ENCODE measurements around the gene LTBP2. TPM values are rescaled to one million over a fixed set of nuclear protein-coding genes. Genes with fewer than 3 reads are reported as not detected.
"Not testable (repeated sequence)": the region's sequence is repeated elsewhere in the genome, so short reads cannot be mapped to it uniquely, and the experiment has no call there.

LTBP2 gene
- total and polyA plus RNA-seq, 2 experiments from 2014 or later = 2.0 to 5.4 TPM

DNA sequence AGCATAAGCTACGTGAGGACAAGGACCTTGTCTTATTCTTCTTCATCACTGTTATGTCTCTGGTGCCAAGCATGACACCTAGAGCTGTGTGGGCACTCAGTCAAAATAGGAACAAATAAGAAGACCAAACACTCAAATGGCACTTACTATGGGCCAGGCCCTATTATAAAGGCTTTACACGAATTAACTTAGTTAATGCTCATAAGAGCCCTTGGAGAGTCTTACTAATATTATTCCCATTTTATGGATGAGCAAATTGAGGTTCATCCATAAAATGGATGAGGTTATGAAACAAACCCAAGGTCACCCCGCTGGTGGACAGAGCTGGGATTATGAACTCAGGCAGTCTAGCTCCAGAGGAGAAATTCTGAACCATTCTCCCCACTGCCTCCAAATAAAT lies 70.8 kb downstream of the LTBP2 start:
- Histone ChIP-seq H3K27me3 (no peaks in the 10 kb centered on the region), H3K36me3 (no peaks in the 10 kb centered on the region), H3K4me1 (ENCODE audit: low read depth) (no peaks in the 10 kb centered on the region), H3K4me3 (no peak overlapping the region), H3K27ac (no peak overlapping the region), H3K9me3 (ENCODE audit: low read depth) (no peaks in the 10 kb centered on the region)
- no peak for DNase-seq (ENCODE audit: low read depth in 1 of 2, low spot score in 1 of 2)
- TF ChIP-seq, protein P1, sequence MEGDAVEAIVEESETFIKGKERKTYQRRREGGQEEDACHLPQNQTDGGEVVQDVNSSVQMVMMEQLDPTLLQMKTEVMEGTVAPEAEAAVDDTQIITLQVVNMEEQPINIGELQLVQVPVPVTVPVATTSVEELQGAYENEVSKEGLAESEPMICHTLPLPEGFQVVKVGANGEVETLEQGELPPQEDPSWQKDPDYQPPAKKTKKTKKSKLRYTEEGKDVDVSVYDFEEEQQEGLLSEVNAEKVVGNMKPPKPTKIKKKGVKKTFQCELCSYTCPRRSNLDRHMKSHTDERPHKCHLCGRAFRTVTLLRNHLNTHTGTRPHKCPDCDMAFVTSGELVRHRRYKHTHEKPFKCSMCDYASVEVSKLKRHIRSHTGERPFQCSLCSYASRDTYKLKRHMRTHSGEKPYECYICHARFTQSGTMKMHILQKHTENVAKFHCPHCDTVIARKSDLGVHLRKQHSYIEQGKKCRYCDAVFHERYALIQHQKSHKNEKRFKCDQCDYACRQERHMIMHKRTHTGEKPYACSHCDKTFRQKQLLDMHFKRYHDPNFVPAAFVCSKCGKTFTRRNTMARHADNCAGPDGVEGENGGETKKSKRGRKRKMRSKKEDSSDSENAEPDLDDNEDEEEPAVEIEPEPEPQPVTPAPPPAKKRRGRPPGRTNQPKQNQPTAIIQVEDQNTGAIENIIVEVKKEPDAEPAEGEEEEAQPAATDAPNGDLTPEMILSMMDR (IDR thresholded peaks at IDR 0.05; ENCODE audit: low read depth, low read length) = no peak

DNA sequence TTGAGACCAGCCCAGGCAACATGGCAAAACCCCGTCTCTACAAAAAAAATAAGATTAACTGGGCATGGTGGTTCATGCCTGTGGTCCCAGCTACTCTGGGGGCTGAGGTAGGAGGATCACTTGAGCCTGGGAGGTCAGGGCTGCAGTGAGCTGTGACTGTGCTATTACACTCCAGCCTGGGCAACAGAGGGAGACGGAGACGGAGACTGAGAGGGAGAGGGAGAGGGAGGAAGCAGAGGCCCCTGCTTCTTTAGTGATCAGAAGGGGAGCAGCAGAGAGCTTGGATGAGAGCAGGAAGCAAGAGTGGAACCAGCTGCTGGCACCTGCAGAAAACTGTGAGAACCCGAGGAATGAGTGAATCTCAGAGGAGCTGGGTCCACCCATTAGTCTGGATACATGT lies 72.5 kb downstream of the LTBP2 start:
- no peaks in the 10 kb centered on the region for H3K36me3 ChIP-seq
- H3K27me3 ChIP-seq = no peaks in the 10 kb centered on the region
- no peak overlapping the region for H3K4me3 ChIP-seq
- no peaks in the 10 kb centered on the region for H3K4me1 ChIP-seq (ENCODE audit: low read depth)
- H3K27ac ChIP-seq = no peak overlapping the region
- TF ChIP-seq, protein P1 (IDR thresholded peaks at IDR 0.05; ENCODE audit: low read depth, low read length) = no peak
- H3K9me3 ChIP-seq (ENCODE audit: low read depth) = no peaks in the 10 kb centered on the region
- no peak for DNase-seq (ENCODE audit: low read depth in 1 of 2, low spot score in 1 of 2)

DNA sequence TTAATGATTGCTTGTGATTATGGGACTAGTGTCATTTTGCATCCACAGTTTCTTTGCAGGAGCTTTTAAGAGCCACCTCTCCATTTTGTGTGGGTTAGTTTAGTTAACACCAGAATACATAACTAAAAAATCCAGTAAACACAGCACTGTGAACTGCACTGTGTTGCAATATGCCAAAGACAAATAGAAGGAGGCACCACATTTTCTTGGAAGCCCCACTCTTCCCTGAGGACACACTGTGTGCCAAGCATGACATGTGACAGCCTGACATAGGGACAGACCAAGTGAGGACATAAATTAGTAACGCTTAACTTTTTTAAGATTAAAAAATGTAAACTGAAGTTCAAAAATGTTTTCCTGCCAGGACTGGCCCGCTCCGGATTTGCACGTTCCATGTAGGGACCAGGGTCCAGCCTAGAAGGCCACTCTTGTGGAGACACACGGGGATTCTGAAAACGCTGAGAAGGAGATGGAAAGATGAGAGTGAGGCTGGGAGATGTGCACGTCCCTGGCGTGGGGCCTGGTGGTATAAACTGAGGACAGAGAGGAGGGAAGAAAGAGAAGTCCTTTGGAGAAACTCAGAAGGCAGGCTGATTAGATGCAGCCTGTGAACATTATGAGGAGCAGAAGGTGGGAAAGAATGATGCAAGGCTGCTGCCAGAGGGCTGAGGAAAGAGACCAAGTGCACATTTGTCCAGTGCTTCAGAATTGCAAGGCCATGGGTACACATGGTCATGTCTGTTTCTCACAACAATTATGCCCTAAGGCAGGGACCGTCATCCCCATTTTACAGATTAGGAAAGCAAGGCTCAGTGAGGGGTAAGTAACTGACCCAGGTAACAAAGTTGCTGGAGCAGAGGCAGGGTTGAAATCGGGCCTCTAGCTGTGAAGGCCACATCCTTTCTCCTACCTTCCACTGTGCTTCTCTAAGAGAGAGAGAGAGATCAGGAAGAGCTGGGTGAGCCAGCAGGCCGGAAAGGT lies 73.3 kb downstream of the LTBP2 start:
- Histone ChIP-seq H3K4me3 (no peak overlapping the region), H3K27ac (no peak overlapping the region), H3K4me1 (ENCODE audit: low read depth) (no peaks in the 10 kb centered on the region), H3K27me3 (no peaks in the 10 kb centered on the region), H3K36me3 (no peaks in the 10 kb centered on the region), H3K9me3 (ENCODE audit: low read depth) (no peaks in the 10 kb centered on the region)
- TF ChIP-seq, protein P1 (IDR thresholded peaks at IDR 0.05; ENCODE audit: low read depth, low read length) = no peak
- no peak for DNase-seq (ENCODE audit: low read depth in 1 of 2, low spot score in 1 of 2)

DNA sequence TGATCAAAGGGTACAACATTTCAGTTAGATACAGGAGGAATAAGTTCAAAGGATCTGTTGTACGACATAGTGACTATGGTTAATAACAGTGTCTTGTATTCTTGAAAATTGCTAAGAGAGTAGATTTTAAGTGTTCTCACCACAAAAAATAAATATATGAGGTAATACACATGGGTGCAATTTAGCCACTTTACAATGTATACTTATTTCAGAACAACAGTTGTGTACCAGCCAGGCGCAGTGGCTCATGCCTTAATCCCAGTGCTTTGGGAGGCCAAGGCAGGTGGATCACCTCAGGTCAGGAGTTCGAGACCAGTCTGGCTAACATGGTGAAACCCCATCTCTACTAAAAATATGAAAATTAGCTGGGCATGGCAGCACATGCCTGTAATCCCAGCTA lies 75.7 kb downstream of the LTBP2 start:
- not testable (repeated sequence) for H3K27ac ChIP-seq; H3K36me3 ChIP-seq; H3K4me1 ChIP-seq (ENCODE audit: low read depth); H3K9me3 ChIP-seq (ENCODE audit: low read depth); H3K4me3 ChIP-seq; DNase-seq (ENCODE audit: low read depth in 1 of 2, low spot score in 1 of 2); H3K27me3 ChIP-seq

DNA sequence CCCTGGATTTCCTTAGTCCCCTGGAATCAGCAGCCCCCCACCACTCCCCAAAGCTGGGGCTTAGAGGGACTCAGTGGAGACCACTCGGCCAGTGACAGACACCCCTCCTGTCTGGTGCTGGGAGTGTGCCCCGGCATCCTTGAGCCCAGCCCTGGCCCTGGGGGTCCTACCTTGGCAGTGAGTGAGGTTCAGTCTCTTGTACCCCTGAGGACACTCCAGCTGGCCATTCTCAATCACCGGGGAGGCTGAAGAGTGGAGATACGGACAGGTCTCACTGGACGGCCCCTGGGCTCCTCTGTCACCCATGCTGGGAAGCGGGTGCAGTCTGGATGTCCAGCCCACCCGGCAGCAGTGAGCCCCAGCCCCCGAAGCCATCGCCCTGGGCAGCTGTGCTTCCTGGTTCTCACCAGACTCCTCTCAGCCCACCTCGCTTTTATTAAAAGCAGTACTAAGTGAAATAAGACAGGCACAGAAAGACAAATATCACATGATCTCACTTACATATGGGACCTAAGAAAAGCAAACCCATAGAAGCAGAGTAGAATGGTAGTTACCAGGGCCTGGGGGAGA lies 76.2 kb downstream of the LTBP2 start:
- Histone ChIP-seq H3K27ac (no peak overlapping the region), H3K9me3 (ENCODE audit: low read depth) (no peaks in the 10 kb centered on the region), H3K4me1 (ENCODE audit: low read depth) (peaks cover 4% of the 10 kb centered on the region), H3K36me3 (no peaks in the 10 kb centered on the region), H3K27me3 (no peaks in the 10 kb centered on the region), H3K4me3 (no peak overlapping the region)
- TF ChIP-seq, protein P1 (IDR thresholded peaks at IDR 0.05; ENCODE audit: low read depth, low read length) = no peak
- no peak for DNase-seq (ENCODE audit: low read depth in 1 of 2, low spot score in 1 of 2)

DNA sequence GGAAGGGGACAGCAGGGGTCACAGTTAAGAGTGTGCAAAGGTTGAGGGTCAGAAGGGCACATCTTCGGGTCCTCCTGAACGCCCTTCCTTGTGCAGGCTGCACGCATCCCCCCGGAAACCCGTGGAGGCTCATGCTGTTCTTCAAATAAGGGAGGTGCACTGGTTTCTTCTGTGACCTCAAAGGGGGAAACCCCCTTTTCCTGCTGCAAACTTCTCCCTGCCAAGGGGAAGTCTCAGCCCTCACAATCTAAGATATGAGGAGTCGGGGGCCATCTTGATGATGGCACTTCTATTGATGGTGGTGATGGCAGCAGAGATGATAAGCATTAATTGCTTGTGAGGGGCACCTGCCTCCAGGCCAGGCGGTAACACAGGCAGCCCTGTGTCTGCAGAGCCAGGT lies 78.5 kb downstream of the LTBP2 start:
- Histone ChIP-seq H3K27me3 (no peaks in the 10 kb centered on the region), H3K27ac (no peak overlapping the region), H3K9me3 (ENCODE audit: low read depth) (no peaks in the 10 kb centered on the region), H3K4me3 (no peak overlapping the region), H3K4me1 (ENCODE audit: low read depth) (peaks cover 4% of the 10 kb centered on the region), H3K36me3 (no peaks in the 10 kb centered on the region)
- TF ChIP-seq, protein P1 (IDR thresholded peaks at IDR 0.05; ENCODE audit: low read depth, low read length) = no peak
- no peak for DNase-seq (ENCODE audit: low read depth in 1 of 2, low spot score in 1 of 2)
